ENCODE measurements around the gene CTIF.
"Not testable (repeated sequence)": the region's sequence is repeated elsewhere in the genome, so short reads cannot be mapped to it uniquely, and the experiment has no call there.

Gene CTIF

GRCh38 chr18:48643262-48643661, 104.4 kb downstream of the CTIF start:
- no peak overlapping the region for H3K4me3 ChIP-seq (replicated peaks; ENCODE audit: low read depth, low read length)
- DNase-seq (ENCODE audit: extremely low read depth, low read depth), result no peak
- TF ChIP-seq, protein P1, sequence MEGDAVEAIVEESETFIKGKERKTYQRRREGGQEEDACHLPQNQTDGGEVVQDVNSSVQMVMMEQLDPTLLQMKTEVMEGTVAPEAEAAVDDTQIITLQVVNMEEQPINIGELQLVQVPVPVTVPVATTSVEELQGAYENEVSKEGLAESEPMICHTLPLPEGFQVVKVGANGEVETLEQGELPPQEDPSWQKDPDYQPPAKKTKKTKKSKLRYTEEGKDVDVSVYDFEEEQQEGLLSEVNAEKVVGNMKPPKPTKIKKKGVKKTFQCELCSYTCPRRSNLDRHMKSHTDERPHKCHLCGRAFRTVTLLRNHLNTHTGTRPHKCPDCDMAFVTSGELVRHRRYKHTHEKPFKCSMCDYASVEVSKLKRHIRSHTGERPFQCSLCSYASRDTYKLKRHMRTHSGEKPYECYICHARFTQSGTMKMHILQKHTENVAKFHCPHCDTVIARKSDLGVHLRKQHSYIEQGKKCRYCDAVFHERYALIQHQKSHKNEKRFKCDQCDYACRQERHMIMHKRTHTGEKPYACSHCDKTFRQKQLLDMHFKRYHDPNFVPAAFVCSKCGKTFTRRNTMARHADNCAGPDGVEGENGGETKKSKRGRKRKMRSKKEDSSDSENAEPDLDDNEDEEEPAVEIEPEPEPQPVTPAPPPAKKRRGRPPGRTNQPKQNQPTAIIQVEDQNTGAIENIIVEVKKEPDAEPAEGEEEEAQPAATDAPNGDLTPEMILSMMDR (IDR thresholded peaks at IDR 0.05; ENCODE audit: low read depth, low read length, missing control alignments), result no peak

DNA sequence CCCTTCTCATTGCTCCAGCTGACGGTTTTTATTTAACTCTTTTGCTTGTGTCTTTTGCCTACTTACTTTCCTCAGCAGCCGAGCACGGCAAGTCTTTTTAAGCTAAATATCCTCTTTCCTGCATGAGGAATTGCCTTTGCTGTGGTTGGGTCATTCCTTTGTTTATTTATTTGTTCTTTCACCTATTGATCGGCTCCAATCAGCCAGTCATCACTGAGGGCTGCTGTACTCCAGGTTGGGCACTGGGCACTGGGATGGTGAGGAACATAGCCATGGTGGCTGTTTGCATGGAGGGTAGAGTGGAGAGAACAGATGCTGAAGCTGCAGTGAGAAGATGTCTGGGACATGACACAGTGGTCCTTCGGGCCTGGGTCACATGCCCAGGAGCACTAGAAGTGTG, 105.2 kb downstream of the CTIF start:
- no peak for DNase-seq (ENCODE audit: extremely low read depth, low read depth)
- H3K4me3 ChIP-seq (replicated peaks; ENCODE audit: low read depth, low read length), result no peak overlapping the region
- TF ChIP-seq, protein P1 (IDR thresholded peaks at IDR 0.05; ENCODE audit: low read depth, low read length, missing control alignments), result no peak

- H3K4me3 ChIP-seq (replicated peaks; ENCODE audit: low read depth, low read length), result no peak overlapping the region
- DNase-seq (ENCODE audit: extremely low read depth, low read depth), result no peak
- TF ChIP-seq, protein P1 (IDR thresholded peaks at IDR 0.05; ENCODE audit: low read depth, low read length, missing control alignments), result no peak
These were observed 106.7 kb downstream of the CTIF start for GRCh38 chr18:48645427-48646002.

GRCh38 chr18:48646976-48647375, 108.1 kb downstream of the CTIF start:
- no peak overlapping the region for H3K4me3 ChIP-seq (replicated peaks; ENCODE audit: low read depth, low read length)
- DNase-seq (ENCODE audit: extremely low read depth, low read depth), result no peak
- TF ChIP-seq, protein P1 (IDR thresholded peaks at IDR 0.05; ENCODE audit: low read depth, low read length, missing control alignments), result no peak

DNA sequence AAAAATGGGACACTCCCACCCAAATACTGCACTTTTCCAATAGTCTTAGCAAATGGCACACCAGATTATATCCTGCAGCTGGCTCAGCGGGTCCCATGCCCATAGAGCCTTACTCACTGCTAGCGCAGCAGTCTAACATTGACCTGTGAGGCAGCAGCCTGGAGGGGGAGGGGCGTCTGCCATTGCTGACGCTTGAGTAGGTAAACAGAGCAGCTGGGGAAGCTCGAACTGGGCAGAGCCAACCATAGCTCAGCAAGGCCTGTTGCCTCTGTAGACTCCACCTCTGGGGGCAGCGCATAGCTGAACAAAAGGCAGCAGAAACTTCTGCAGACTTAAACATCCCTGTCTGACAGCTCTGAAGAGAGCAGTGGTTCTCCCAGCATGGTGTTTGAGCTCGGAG, 110.4 kb downstream of the CTIF start:
- DNase-seq (ENCODE audit: extremely low read depth, low read depth), result no peak

GRCh38 chr18:48654591-48654990, 115.8 kb downstream of the CTIF start:
- not testable (repeated sequence) for H3K4me3 ChIP-seq (replicated peaks; ENCODE audit: low read depth, low read length); DNase-seq (ENCODE audit: extremely low read depth, low read depth)

More for the DNA sequence above, 110.4 kb downstream of the CTIF start:
- TF ChIP-seq, protein P1 (IDR thresholded peaks at IDR 0.05; ENCODE audit: low read depth, low read length, missing control alignments), result no peak
- no peak overlapping the region for H3K4me3 ChIP-seq (replicated peaks; ENCODE audit: low read depth, low read length)

GRCh38 chr18:48655508-48655907, 116.7 kb downstream of the CTIF start:
- H3K4me3 ChIP-seq (replicated peaks; ENCODE audit: low read depth, low read length), result no peak overlapping the region
- TF ChIP-seq, protein P1 (IDR thresholded peaks at IDR 0.05; ENCODE audit: low read depth, low read length, missing control alignments), result no peak
- no peak for DNase-seq (ENCODE audit: extremely low read depth, low read depth)

Data from HFF-Myc (cell line).